K562 (cell line): Measurements from ENCODE around the gene ARFGEF3. TPM values are rescaled to one million over a fixed set of nuclear protein-coding genes. Genes with fewer than 3 reads are reported as not detected.

ENCODE experiments used
- ARNT ChIP-seq, 2 experiments: fragments of 450-650 bp; IDR thresholded peaks; 2 replicates each; pipeline ENCODE4 v1.6.1; 2016; ENCODE audit warnings: mild to moderate bottlenecking in 1 of 2
- BCL6 ChIP-seq: fragments of 250-450 bp; sonication (Bioruptor Pico); IDR thresholded peaks from 2 replicates; pipeline ENCODE4 v1.4.0; 2020
- CBFA2T3 ChIP-seq: fragments of 450-650 bp; IDR thresholded peaks from 2 replicates; pipeline ENCODE4 v1.6.1; 2017
- CC2D1A ChIP-seq: fragments of 450-650 bp; IDR thresholded peaks from 2 replicates; pipeline ENCODE4 v1.6.1; 2017; ENCODE audit warnings: mild to moderate bottlenecking
- CREB5 ChIP-seq: fragments of 250-450 bp; sonication (Bioruptor Pico); IDR thresholded peaks from 2 replicates; pipeline ENCODE4 v1.5.0; 2020; ENCODE audit warnings: mild to moderate bottlenecking
- EP300 ChIP-seq: IDR thresholded peaks from 2 replicates; pipeline ENCODE4 v1.6.1; 2012; ENCODE audit warnings: low read length, improper control_type of control experiment
- HMGXB4 ChIP-seq: sonication (generic); formaldehyde crosslinking; IDR thresholded peaks from 2 replicates; pipeline ENCODE4 v1.8.1; 2023; ENCODE audit warnings: mild to moderate bottlenecking, missing genetic modification reagents
- IRF2 ChIP-seq: sonication (generic); formaldehyde crosslinking; IDR thresholded peaks from 2 replicates; pipeline ENCODE4 v1.8.1; 2022; ENCODE audit warnings: mild to moderate bottlenecking, missing genetic modification reagents
- KDM1A ChIP-seq, 2 experiments: fragments of 450-650 bp; IDR thresholded peaks; 2 replicates each; pipeline ENCODE4 v1.6.1; 2016; ENCODE audit warnings: mild to moderate bottlenecking in 2 of 2
- MAFK ChIP-seq: IDR thresholded peaks from 2 replicates; pipeline ENCODE4 v1.6.1; 2011; ENCODE audit warnings: low read length, improper control_type of control experiment
- MCM2 ChIP-seq: fragments of 450-650 bp; IDR thresholded peaks from 2 replicates; pipeline ENCODE4 v1.6.1; 2017; ENCODE audit warnings: low read depth, mild to moderate bottlenecking
- MEIS2 ChIP-seq: fragments of 450-650 bp; IDR thresholded peaks from 2 replicates; pipeline ENCODE4 v1.6.1; 2014; ENCODE audit warnings: mild to moderate bottlenecking; ENCODE audit not compliant: partially characterized antibody
- NFYB ChIP-seq: IDR thresholded peaks from 2 replicates; pipeline ENCODE4 v1.6.1; 2011; ENCODE audit warnings: mild to moderate bottlenecking, moderate library complexity; ENCODE audit not compliant: insufficient read length; ENCODE audit errors: extremely low read depth
- NR2C2 ChIP-seq, 2 experiments: fragments of 200-800 bp in 1 of 2; sonication (Bioruptor generic) in 1 of 2; sonication (generic) in 1 of 2; formaldehyde crosslinking in 1 of 2; IDR thresholded peaks; 2 replicates each; pipeline versions ENCODE4 v1.6.1 to v1.8.0; 2016 to 2022; ENCODE audit warnings: mild to moderate bottlenecking in 1 of 2, missing compliant biosample characterization in 1 of 2, missing genetic modification characterization in 1 of 2, missing genetic modification reagents in 1 of 2
- NUFIP1 ChIP-seq: fragments of 450-650 bp; IDR thresholded peaks from 2 replicates; pipeline ENCODE4 v1.6.1; 2018; ENCODE audit not compliant: partially characterized antibody
- PBX2 ChIP-seq, 2 experiments: IDR thresholded peaks in 1 of 2; conservative IDR thresholded peaks in 1 of 2; 2 replicates each; pipeline ENCODE4 v1.6.1; 2016; ENCODE audit warnings: low read depth in 2 of 2, mild to moderate bottlenecking in 1 of 2, missing compliant biosample characterization in 1 of 2, missing genetic modification characterization in 1 of 2, moderate library complexity in 1 of 2
- SMARCA4 ChIP-seq: fragments of 450-650 bp; IDR thresholded peaks from 2 replicates; pipeline ENCODE4 v1.6.1; 2016
- SOX6 ChIP-seq: fragments of 450-650 bp; IDR thresholded peaks from 2 replicates; pipeline ENCODE4 v1.6.1; 2014; ENCODE audit warnings: mild to moderate bottlenecking
- TAF1 ChIP-seq: IDR thresholded peaks from 2 replicates; pipeline ENCODE4 v1.6.1; 2011; ENCODE audit warnings: mild to moderate bottlenecking, low read length, moderate library complexity; ENCODE audit not compliant: insufficient read depth, control insufficient read depth, severe bottlenecking; ENCODE audit errors: extremely low read depth
- TBL1XR1 ChIP-seq, 2 experiments: IDR thresholded peaks; 2 replicates each; pipeline ENCODE4 v1.6.1; 2012; ENCODE audit warnings: improper control_type of control experiment in 2 of 2, low read length in 2 of 2, mild to moderate bottlenecking in 1 of 2
- THRB ChIP-seq: fragments of 450-650 bp; formaldehyde crosslinking; conservative IDR thresholded peaks from 2 replicates; pipeline ENCODE4 v1.4.0; 2022; ENCODE audit warnings: mild to moderate bottlenecking, missing genetic modification characterization
- ZBED1 ChIP-seq: IDR thresholded peaks from 2 replicates; pipeline ENCODE4 v1.6.1; 2014
- ZNF324 ChIP-seq: fragments of 250-450 bp; sonication (Bioruptor Pico); IDR thresholded peaks from 2 replicates; pipeline ENCODE4 v1.4.0; 2020; ENCODE audit warnings: mild to moderate bottlenecking
- ZNF77 ChIP-seq: fragments of 250-450 bp; sonication (Bioruptor Pico); IDR thresholded peaks from 2 replicates; pipeline ENCODE4 v1.5.0; 2020
- polyA plus RNA-seq, 8 experiments: library from polyadenylated mRNA; depleted of rRNA in 4 of 8; stranded (reverse) in 5 of 8; unstranded in 3 of 8; fragments of >200 nt; fragmentation: Nextera tagmentation in 2 of 8; fragmentation: Illumina TruSeq in 1 of 8; extraction: Ambion mirVana in 2 of 8; extraction: Trizol in 1 of 8; gene quantifications; 2 replicates each; pipeline versions ENCODE4 v1.2.1 to v1.2.3, GENCODE V29; 2011 to 2014; ENCODE audit warnings: inconsistent platforms in 1 of 8, missing spikeins in 1 of 8
- total RNA-seq, 7 experiments: library from RNA; depleted of rRNA in 6 of 7; stranded (reverse); fragments of >200 nt in 6 of 7; fragmentation: Illumina TruSeq in 2 of 7; extraction: Trizol in 2 of 7; gene quantifications; 2 replicates each; pipeline versions ENCODE4 v1.2.1 to v1.2.3, GENCODE V29; 2011 to 2021; ENCODE audit warnings: low replicate concordance in 1 of 7

Gene ARFGEF3
- total and polyA plus RNA-seq, 9 of the 15 experiments (the other 6 are each of a cell fraction or from before 2014, with no cell fraction given): under 0.01 to 0.02 TPM; not detected in 7

GRCh38 chr6:138371720-138372119 lies 210.0 kb downstream of the ARFGEF3 start (continued):
- TF ChIP-seq THRB (CRISPR knock-in tag) (no peak), EP300 (peak; percentile 63; the same call in 1 of the 2 replicates), TAF1 (no peak), MCM2 (no peak), NR2C2 (CRISPR knock-in tag; IDR thresholded peaks at IDR 0.05) (no peak), NR2C2 (tag; IDR thresholded peaks at IDR 0.05) (peak; percentile 74), SMARCA4 (peak; percentile 69), PBX2 (CRISPR knock-in tag; IDR thresholded peaks at IDR 0.05; ENCODE audit: low read depth) (no peak), PBX2 (tag; conservative IDR thresholded peaks at IDR 0.05; ENCODE audit: low read depth) (peak; percentile 46; the same call in 1 of the 2 replicates), ARNT (IDR thresholded peaks at IDR 0.05) (no peak), CBFA2T3 (peak; percentile 82), ZNF77 (CRISPR knock-in tag) (no peak), ZBED1 (no peak), MAFK (no peak), CREB5 (CRISPR knock-in tag) (no peak), BCL6 (CRISPR knock-in tag) (no peak), TBL1XR1 (IDR thresholded peaks at IDR 0.05; ENCODE audit: low read length in 2 of 2) (peak in 1 of 2 experiments; percentile 65; a peak in 2 of 4 replicates), NUFIP1 (no peak), IRF2 (no peak), ZNF324 (CRISPR knock-in tag) (no peak), HMGXB4 (no peak), KDM1A (IDR thresholded peaks at IDR 0.05) (peak; percentile 55 to 59; a peak in 2 of 4 replicates), SOX6 (peak; percentile 40; the same call in 1 of the 2 replicates), NFYB (no peak), CC2D1A (no peak), MEIS2 (peak; percentile 38)
